Endothelial cell of umbilical vein (primary cell): ENCODE results near the gene FBXO44. TPM values are rescaled to one million over a fixed set of nuclear protein-coding genes. Genes with fewer than 3 reads are reported as not detected.

Source experiments
- BruUV-seq: library from RNA; stranded (reverse); fragments of 400-500 nt; replicated peaks from 2 replicates; lab custom pipeline; 2021; lab: Mats Ljungman, UMichigan
- CTCF ChIA-PET: fragments of 300-600, 350-600 bp; sonication (Branson Sonifier 250); formaldehyde crosslinking; loops from one replicate; lab custom pipeline; 2021; ENCODE audit warnings: antibody characterized with exemption, inconsistent platforms; lab: Charles Lee
- POLR2A ChIA-PET: fragments of 300-600, 350-600 bp; sonication (Branson Sonifier 250); formaldehyde crosslinking; loops from one replicate; lab custom pipeline; 2021; ENCODE audit warnings: antibody characterized with exemption, inconsistent platforms; lab: Charles Lee
- DNase-seq: peaks from one replicate; pipeline ENCODE4 v3.0.0-alpha.2; 2011; ENCODE audit warnings: low read depth, low spot score
- FAIRE-seq: peaks from 2 replicates; lab custom pipeline; 2011; peaks lifted over from hg19 to GRCh38; lab: Jason Lieb, UNC
- H2AFZ ChIP-seq: 2 replicates; pipeline ENCODE4 v1.6.0; 2012; ENCODE audit warnings: low read depth, low read length, control low read depth, inconsistent platforms
- H3K27ac ChIP-seq: 2 replicates; pipeline ENCODE4 v1.5.1; 2011; ENCODE audit warnings: low read depth, mild to moderate bottlenecking, control low read depth, low read length, moderate library complexity; ENCODE audit not compliant: insufficient read depth
- H3K27me3 ChIP-seq, 2 experiments: 2 replicates each; pipeline versions ENCODE4 v1.6.0 to v1.6.1; 2011; ENCODE audit warnings: low read length in 2 of 2, mixed read lengths in 1 of 2; ENCODE audit not compliant: control insufficient read depth in 2 of 2, insufficient read depth in 2 of 2
- H3K36me3 ChIP-seq, 2 experiments: 2 replicates in 1 of 2; 3 replicates in 1 of 2; pipeline ENCODE4 v1.5.1; 2011; ENCODE audit warnings: low read length in 2 of 2, mild to moderate bottlenecking in 1 of 2, moderate library complexity in 1 of 2; ENCODE audit not compliant: control insufficient read depth in 2 of 2, insufficient read depth in 2 of 2; ENCODE audit errors: extremely low read depth in 1 of 2
- H3K4me1 ChIP-seq: 3 replicates; pipeline ENCODE4 v1.5.1; 2011; ENCODE audit warnings: mild to moderate bottlenecking, low read length; ENCODE audit not compliant: control insufficient read depth, insufficient read depth; ENCODE audit errors: extremely low read depth
- H3K4me2 ChIP-seq: 2 replicates; pipeline ENCODE4 v1.6.1; 2011; ENCODE audit warnings: low read length, control low read depth, mixed read lengths; ENCODE audit not compliant: insufficient read depth
- H3K4me3 ChIP-seq, 3 experiments: fragments of 200-600 bp in 1 of 3; sonication (generic), shearing (Covaris generic) in 1 of 3; replicated peaks in 1 of 3; 2 replicates each; pipeline ENCODE4 v1.5.1; 2011 to 2016; ENCODE audit warnings: control low read depth in 3 of 3, low read length in 3 of 3, mild to moderate bottlenecking in 2 of 3, inconsistent platforms in 1 of 3, low read depth in 1 of 3, moderate library complexity in 1 of 3; ENCODE audit not compliant: insufficient read depth in 1 of 3
- H3K79me2 ChIP-seq: 2 replicates; pipeline ENCODE4 v1.6.0; 2012; ENCODE audit warnings: low read length, inconsistent platforms; ENCODE audit not compliant: control insufficient read depth, insufficient read depth
- H3K9ac ChIP-seq: replicated peaks from 2 replicates; pipeline ENCODE3; 2011; ENCODE audit warnings: low read length, control low read depth; ENCODE audit not compliant: insufficient read depth; ENCODE audit errors: extremely low read depth
- H3K9me1 ChIP-seq: replicated peaks from 3 replicates; pipeline ENCODE4 v1.6.0; 2011; ENCODE audit warnings: mild to moderate bottlenecking, low read length; ENCODE audit not compliant: control insufficient read depth, insufficient read depth; ENCODE audit errors: extremely low read depth
- H3K9me3 ChIP-seq: replicated peaks from 2 replicates; pipeline ENCODE4 v1.5.1; 2012; ENCODE audit warnings: low read length, inconsistent platforms; ENCODE audit not compliant: control insufficient read depth, insufficient read depth
- H4K20me1 ChIP-seq: replicated peaks from 2 replicates; pipeline ENCODE3; 2011; ENCODE audit warnings: mild to moderate bottlenecking, low read length; ENCODE audit not compliant: control insufficient read depth, insufficient read depth; ENCODE audit errors: extremely low read depth
- CTCF ChIP-seq, 2 donors: IDR thresholded peaks; 1 replicate in 1 of 2; 2 replicates in 1 of 2; pipeline ENCODE4 v1.5.1; 2011; ENCODE audit warnings: low read length in 2 of 2, mild to moderate bottlenecking in 2 of 2, moderate library complexity in 2 of 2, control low read depth in 1 of 2, inconsistent platforms in 1 of 2, low read depth in 1 of 2; ENCODE audit not compliant: insufficient read depth in 1 of 2; ENCODE audit errors: extremely low read depth in 1 of 2
- EZH2 ChIP-seq: IDR thresholded peaks from 2 replicates; pipeline ENCODE4 v1.6.1; 2012; ENCODE audit warnings: borderline replicate concordance, low read depth, mild to moderate bottlenecking, moderate library complexity, low read length, inconsistent platforms; ENCODE audit not compliant: severe bottlenecking
- FOS ChIP-seq: IDR thresholded peaks from 2 replicates; pipeline ENCODE4 v1.6.1; 2011; ENCODE audit warnings: mild to moderate bottlenecking, low read length, moderate library complexity, borderline replicate concordance; ENCODE audit not compliant: insufficient read depth
- GATA2 ChIP-seq: IDR thresholded peaks from 2 replicates; pipeline ENCODE4 v1.7.0; 2011; ENCODE audit warnings: low read depth, mild to moderate bottlenecking, moderate library complexity, mixed read lengths, low read length; ENCODE audit not compliant: insufficient read length, insufficient read depth
- JUN ChIP-seq: IDR thresholded peaks from 2 replicates; pipeline ENCODE4 v1.6.1; 2011; ENCODE audit warnings: borderline replicate concordance, low read depth; ENCODE audit not compliant: insufficient read length, insufficient read depth
- MYC ChIP-seq: IDR thresholded peaks from one replicate; pipeline ENCODE4 v1.6.1; 2011; ENCODE audit warnings: mild to moderate bottlenecking, low read depth, low read length
- POLR2A ChIP-seq: IDR thresholded peaks from 2 replicates; pipeline ENCODE4 v1.6.1; 2012; ENCODE audit warnings: low read depth, mild to moderate bottlenecking, control low read depth, low read length
- POLR2AphosphoS5 ChIP-seq: IDR thresholded peaks from 2 replicates; pipeline ENCODE4 v1.6.1; 2012; ENCODE audit warnings: low read depth, mild to moderate bottlenecking, control low read depth, low read length, moderate library complexity; ENCODE audit not compliant: insufficient read depth
- dilution Hi-C: fragments of 300-500 bp; cut with MboI; formaldehyde crosslinking; loops from one replicate; pipeline ENCODE4 v1.15.0; 2019; ENCODE audit warnings: low sequenced_read_pairs; ENCODE audit not compliant: extremely low pct_ligation_motif_present
- intact Hi-C: fragments of 100-400 bp; cut with micrococcal nuclease; formaldehyde crosslinking; loops from one replicate; pipeline ENCODE4 v1.10.0; 2022
- polyA plus RNA-seq, 4 experiments: library from polyadenylated mRNA; depleted of rRNA in 3 of 4; stranded (reverse) in 3 of 4; unstranded in 1 of 4; fragments of >200 nt; gene quantifications; 2 replicates each; pipeline versions ENCODE4 v1.2.1 to v1.2.3, GENCODE V29; 2011 to 2012; ENCODE audit warnings: missing spikeins in 1 of 4
- total RNA-seq: library from RNA; stranded (reverse); gene quantifications from 2 replicates; pipeline ENCODE4 v1.2.3, GENCODE V29; 2021
- TF ChIP-seq, protein P1 (sequence below): IDR thresholded peaks from 2 replicates; pipeline ENCODE4 v1.6.1; 2011; ENCODE audit not compliant: insufficient read depth, insufficient read length

Gene FBXO44
- total and polyA plus RNA-seq, 2 donors (not counting 3 experiments of a cell fraction or from before 2014, with no cell fraction given), result 16.8 to 22.5 TPM

DNA sequence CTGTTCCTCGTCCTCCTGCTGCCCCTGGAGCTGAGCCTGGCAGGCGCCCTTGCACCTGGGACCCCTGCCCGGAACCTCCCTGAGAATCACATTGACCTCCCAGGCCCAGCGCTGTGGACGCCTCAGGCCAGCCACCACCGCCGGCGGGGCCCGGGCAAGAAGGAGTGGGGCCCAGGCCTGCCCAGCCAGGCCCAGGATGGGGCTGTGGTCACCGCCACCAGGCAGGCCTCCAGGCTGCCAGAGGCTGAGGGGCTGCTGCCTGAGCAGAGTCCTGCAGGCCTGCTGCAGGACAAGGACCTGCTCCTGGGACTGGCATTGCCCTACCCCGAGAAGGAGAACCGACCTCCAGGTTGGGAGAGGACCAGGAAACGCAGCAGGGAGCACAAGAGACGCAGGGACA, 51.6 kb downstream of the FBXO44 start:
- POLR2A ChIA-PET, result no interaction called here

More for the DNA sequence above, 51.6 kb downstream of the FBXO44 start:
- H3K9me1 ChIP-seq, result no peaks in the 10 kb centered on the region
- DNase-seq (no peak), FAIRE-seq (no peak)
- no peak overlapping the region for H3K4me2 ChIP-seq
- dilution Hi-C loops (no loop called here), intact Hi-C loops (no loop called here)
- no peaks in the 10 kb centered on the region for H4K20me1 ChIP-seq
- no peak overlapping the region for H2AFZ ChIP-seq
- no peaks in the 10 kb centered on the region for H3K4me1 ChIP-seq
- H3K4me3 ChIP-seq, result no peak overlapping the region
- CTCF ChIA-PET, result interaction anchor here (0.9 to 6.0 kb wide), 3 partner anchors 14 to 669 kb away, joined by 3 to 39 read pairs (median 5); no protein-coding TSS in a partner anchor
- no TSS peak for BruUV-seq
- no peak overlapping the region for H3K27ac ChIP-seq
- TF ChIP-seq FOS (no peak), CTCF (IDR thresholded peaks at IDR 0.05; ENCODE audit: extremely low read depth in 1 of 2, insufficient read depth in 1 of 2, low read depth in 1 of 2, low read length in 2 of 2) (no peak), GATA2 (no peak), JUN (no peak), EZH2 (no peak), POLR2AphosphoS5 (no peak), MYC (no peak), POLR2A (no peak)
- TF ChIP-seq, protein P1, sequence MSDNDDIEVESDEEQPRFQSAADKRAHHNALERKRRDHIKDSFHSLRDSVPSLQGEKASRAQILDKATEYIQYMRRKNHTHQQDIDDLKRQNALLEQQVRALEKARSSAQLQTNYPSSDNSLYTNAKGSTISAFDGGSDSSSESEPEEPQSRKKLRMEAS, result no peak
- peaks cover 4 to 16% of the 10 kb centered on the region in 2 experiments for H3K27me3 ChIP-seq
- no peaks in the 10 kb centered on the region for H3K36me3 ChIP-seq
- no peaks in the 10 kb centered on the region for H3K79me2 ChIP-seq
- no peaks in the 10 kb centered on the region for H3K9me3 ChIP-seq
- H3K9ac ChIP-seq, result no peak overlapping the region
